Fibroblast of skin of right biceps (primary cell): ENCODE results near the gene ATP6AP2.
"Not testable (repeated sequence)": the region's sequence is repeated elsewhere in the genome, so short reads cannot be mapped to it uniquely, and the experiment has no call there.

Experiments used
- DNase-seq: peaks from one replicate; pipeline ENCODE4 v3.0.0-alpha.2; 2013

The ATP6AP2 gene, protein sequence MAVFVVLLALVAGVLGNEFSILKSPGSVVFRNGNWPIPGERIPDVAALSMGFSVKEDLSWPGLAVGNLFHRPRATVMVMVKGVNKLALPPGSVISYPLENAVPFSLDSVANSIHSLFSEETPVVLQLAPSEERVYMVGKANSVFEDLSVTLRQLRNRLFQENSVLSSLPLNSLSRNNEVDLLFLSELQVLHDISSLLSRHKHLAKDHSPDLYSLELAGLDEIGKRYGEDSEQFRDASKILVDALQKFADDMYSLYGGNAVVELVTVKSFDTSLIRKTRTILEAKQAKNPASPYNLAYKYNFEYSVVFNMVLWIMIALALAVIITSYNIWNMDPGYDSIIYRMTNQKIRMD

DNA sequence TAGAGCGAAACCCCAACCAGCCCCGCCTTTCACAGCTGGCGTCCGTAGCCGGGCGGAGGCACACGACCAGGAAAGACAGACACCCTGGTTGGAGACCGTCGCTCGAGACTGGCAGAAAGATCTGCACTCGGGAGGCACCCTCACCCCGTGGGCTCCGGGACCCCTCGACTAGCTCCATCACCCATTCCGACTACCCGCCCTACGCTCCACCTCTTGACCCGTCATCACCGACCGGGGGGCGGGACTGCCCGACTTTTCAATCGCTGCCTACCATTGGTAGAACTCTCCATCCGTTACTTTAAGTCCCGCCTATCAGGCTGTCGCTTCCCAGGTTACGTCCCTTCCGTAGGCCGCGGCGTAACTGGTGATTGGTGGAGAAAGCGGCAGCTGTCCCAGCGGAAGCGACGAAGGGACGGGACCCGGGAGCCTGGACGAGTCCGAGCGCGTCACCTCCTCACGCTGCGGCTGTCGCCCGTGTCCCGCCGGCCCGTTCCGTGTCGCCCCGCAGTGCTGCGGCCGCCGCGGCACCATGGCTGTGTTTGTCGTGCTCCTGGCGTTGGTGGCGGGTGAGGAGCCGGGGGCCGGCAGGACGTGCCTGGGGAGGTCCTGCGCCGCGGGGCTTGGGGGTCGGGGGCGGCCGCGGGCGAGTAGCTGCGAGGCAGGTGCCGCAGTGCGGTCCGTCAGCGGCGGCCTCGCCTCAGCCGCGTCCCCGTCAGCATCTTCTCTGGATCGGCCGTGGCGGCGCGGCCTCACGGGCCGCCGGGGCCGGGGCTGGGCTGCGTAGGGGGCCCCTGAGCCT lies at the start of gene ATP6AP2:
ATP6AP2 (plus strand) TSS at position 434 of the 799 bp plus-strand sequence; CDS start at position 530, 96 bp downstream.
- DNase-seq = peak; percentile 92

DNA sequence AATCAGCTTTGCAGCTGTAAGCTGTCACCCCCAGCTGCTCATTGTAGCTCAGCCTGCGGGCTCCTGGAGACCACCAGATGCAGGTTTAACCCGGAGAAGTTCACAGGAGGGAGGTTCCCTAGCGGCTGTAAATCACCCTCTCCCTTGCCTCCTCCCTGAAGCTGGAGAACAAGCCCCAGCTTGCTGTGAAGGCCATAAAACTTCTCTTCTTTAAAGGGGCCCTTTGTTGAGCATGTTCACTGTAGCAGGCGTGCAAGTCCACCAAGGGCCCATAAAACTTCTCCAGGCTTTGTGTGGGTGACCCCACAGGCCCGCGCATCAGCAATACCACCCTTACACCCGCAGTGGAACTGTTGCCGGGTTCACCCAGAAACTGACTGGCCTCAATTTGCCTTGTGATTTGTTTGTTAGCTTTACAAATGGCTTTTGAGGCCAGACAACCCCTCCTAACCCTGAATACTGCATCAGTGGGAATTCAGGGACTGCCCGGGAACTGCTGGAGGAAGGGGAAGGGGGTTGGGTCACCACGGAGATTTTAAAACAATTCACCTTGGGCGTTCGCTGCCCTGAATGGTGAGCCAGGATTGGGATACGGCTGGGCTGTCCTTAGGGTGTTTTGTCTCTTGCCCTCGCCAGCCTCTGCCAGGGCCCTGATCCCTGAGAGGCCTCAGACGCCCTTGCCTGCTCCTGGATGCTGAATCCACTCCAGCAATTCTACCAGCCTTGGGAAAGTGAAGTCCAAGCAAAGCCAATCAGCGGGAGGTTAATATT lies 49.5 kb upstream of the ATP6AP2 start:
- DNase-seq = no peak

DNA sequence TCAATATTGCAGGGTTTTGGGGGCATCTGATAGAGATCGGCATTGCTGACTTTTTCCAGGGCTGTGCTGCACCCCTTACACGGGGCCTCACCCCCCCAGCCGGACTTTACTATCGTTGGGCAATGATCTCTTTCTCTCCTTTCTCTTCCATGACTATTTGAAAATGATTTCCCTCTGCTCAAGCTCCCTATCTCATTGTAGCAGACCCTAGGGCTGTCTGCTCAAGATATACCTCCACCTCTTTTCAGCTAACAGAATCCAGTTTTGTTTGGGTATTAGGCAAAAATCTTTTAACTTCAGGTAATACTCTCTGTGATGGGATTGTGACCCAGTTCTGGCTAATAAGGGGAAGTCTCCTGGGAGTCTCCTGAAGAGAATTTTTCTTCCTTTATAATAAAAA lies 43.5 kb upstream of the ATP6AP2 start:
- no peak for DNase-seq

DNA sequence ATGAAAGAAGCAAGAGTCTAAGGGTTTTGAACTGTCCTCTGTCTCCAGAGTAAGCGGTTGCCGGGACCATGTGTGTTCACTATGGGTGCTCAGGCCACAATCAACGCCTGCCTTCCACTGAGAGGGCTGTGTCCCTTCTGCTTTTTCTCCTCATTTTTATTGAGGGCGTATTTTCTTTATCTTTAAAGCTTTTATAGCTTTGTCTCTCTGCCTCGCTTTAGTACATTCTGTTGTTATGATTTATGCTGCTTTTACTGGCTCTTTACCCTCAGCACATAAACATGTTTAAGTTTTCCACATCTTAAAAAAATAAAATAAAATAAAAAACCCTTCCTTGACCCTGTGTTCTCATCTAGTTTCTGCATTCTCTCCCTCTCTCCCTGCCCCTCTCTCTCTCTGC lies 42.4 kb upstream of the ATP6AP2 start:
- DNase-seq = no peak

DNA sequence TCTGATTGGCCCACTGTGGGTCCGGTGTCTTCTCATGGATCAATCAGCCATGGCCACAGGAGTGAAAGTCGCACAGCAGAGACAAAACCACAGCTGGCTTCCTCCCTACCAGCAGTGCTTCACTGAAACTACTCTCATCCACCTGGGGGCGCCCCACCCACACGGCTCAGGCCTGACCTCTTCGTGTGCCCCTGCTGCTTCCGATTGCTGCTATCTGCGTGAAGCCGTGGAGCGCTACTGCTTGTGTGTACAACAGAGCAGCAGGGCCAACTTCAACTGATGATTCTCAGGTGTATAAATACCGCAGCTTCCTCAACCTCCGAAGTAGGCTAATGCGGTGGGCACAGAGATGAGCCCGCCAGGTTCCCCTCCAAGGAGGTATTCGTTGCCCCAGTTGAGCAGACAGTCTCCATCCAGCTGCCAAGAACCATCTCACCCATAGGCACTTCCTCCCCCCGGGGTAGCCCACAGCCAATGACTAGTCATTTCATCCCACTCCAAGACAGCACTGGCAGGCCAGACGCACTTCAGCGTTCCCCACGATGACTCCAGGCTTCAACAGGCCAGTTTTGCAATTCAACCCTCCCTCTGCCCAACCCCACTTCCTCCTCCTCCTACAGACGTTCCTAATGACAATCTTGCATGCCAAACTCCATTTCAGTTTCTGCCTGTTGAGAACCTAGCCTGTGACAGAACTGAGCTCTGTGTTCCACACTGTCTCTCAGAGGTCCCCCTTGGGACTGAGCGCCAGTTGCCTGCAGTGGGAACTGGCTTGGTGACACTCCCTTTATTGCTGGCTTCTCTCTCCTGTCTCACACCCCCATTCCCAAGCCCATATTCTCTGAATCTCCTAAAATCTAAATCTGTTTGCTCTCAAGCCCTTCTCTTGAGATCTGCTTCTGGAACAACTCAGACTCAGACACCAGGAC lies 41.3 kb upstream of the ATP6AP2 start:
- DNase-seq = peak; percentile 74

DNA sequence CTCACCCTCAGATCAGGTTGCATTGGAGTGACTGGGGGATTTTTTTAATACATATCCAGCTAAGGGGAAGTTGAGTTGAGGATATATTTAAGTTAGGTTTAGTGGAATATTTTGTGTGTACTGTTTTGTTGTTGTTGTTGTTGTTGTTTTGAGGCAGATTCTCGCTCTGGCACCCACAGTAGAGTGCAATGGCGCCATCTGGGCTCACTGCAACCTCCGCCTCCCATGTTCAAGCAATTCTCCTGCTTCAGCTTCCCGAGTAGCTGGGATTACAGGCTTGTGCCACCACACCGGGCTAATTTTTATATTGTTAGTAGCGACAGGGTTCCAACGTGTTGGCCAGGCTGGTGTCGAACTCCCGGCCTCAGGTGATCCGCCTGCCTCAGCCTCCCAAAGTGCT lies 38.6 kb upstream of the ATP6AP2 start:
- DNase-seq = no peak

DNA sequence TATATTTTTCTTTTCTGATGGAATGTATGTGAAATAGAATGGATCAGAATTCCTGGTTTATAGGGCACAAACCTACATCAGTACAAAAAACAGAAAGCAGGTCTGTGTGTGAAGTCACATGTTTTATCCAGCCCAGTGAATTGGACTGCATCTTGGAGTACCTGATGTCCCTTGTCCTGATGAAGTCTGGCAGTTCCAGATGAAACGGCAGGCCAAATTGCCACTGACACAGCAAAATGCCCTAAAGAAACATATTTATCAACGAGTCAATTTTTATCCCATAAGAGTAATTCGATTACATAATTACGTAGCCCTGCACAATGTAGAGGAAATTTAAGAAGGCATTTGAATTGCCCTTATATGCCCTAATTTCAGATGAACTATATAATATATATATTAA lies 37.8 kb upstream of the ATP6AP2 start:
- no peak for DNase-seq

DNA sequence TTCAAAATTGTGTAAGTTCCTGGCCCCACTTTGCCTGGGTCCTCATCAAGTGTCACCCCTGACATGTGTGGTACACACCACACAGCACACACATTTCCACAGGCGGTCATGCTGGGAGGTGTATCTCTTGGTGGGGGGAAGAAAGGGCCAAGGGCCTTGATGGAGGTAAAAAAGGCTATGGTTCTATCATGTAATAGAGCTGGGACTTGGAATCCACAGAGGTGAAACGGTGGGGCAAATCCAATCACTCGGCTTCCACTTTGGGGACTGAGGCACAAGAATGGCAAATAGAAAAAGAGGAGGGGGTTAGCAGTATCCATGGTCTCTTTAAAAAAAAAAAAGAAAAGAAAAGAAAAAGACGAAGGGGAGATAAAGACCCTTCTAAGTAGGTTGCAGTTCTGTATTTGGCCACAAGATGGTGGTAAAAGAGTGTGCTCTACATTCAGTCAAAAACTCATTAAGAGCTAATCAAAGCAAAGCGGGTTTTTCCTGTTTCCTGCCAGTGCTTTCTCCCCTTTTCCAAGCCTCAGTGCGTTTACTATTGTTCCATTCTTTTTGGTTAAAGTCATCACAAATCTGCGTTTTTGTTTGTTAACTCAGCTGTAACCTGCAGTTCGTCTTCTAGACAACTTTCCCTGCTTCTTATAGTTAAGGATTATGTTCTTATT lies 37.0 kb upstream of the ATP6AP2 start:
- peak; percentile 56 for DNase-seq

DNA sequence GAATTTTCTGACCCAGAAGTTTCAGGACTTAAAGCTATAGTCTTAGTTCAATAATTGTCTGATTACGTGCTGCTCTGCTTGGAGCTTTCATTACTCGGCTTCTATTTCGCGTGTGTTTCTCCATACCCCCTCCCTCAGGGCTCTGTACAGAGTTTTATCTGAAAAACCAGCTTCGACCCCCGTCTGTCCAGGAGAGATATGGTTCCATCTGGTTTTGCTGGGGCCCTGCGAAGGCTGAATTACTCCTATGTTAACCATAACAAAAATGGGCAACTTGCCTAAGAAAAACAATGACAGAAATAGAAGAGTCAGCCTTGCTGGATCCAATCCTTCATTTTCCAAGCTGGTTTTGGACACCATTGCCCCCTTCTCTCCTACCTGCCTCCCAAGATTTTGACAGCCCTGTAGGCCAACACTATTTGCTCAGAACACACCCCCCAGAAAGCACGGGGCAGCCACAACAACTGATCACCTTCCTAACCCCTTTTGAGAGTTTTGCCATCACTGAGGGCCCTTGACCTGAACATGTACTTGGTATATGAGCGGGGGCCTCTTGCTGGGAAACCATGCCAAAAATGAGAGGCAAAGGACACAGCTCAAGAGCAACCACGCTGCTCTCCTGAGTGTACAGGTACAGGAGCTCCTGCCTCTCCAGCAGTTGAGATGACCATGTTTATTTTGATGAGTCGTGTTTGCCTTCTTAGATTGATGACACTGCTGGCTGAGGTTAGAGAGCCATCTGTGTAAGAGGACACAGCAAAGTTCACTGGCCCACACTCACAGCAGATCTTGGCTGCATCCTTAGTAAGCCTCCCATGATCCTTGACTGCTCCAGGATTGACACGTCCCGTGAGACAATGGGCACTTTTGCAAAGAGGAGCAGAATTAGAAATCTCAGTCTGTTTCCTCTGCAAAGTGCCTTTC lies 36.2 kb upstream of the ATP6AP2 start:
- no peak for DNase-seq

DNA sequence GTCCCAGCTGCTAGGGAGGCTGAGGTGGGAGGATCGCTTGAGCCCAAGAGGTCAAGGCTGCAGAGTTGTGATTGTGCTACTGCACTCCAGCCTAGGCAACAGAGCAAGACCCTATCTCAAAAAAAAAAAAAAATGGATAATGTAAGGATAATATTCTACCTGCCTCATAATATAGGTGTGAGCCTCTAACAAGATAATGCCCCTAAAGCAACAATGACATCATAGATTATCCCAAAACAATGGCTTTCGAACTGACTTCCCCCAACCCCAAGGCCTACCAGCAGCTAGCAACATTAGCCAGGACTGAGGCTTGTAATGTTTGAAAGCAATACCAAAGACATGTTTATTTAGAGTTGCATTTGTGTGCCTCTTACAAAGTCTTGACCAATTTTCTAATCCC lies 33.9 kb upstream of the ATP6AP2 start:
- no peak for DNase-seq

DNA sequence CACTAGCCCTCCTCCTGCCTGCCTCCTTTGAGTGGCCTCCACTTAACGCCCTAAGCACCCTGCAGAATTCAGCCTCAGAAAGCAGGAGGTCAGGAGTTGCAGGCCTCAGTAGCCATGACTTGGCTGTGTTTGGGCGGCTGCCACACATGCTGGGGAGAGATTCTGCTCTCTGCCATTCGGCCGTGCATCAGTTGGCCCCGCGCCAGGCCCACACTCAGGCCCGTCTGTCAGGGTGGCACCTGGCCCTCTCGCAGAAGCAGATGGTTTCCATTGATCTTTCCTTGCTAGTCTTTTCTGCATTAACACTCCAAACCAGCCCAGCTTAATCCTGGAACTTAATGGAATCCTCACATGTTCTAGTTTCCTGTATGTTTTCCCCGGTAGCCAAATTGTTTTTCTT lies 30.7 kb upstream of the ATP6AP2 start:
- DNase-seq = no peak

DNA sequence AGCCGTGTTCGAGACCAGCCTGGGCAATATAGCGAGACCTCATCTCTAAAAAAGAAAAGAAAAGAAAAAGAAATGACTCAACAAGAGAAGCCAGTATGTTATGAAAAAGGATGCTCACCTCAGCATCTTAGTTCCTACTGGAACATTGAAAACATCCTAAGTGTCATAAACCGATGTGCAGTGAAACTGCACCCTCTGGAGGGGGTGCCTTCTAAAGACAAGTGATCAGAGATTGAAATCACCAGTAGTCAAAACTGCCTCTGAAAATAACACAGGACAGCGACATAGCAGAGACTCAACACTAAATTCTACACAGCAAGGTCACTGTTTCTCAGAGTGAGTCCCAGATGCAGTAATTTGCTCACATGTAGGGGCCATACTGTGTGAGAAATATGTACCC lies 28.0 kb upstream of the ATP6AP2 start:
- no peak for DNase-seq

DNA sequence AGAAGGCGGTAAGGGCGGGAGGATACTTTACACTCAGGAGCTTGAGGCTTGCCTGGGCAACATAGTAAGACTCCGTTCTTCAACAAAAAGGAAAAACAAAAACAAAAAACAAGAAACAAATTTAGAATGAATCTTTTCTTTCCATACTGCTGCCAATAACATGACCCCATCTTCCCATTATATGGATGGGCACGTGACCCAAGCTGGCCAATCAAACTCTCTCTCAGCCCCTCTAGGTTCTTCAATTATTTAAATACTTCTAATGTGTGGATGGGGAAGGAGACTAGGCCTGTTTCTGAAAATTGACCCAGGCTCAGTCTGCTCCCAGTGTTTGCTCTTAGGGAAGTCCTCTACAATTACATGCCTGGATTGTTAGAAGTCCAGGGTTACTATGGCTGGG lies 22.2 kb upstream of the ATP6AP2 start:
- no peak for DNase-seq

DNA sequence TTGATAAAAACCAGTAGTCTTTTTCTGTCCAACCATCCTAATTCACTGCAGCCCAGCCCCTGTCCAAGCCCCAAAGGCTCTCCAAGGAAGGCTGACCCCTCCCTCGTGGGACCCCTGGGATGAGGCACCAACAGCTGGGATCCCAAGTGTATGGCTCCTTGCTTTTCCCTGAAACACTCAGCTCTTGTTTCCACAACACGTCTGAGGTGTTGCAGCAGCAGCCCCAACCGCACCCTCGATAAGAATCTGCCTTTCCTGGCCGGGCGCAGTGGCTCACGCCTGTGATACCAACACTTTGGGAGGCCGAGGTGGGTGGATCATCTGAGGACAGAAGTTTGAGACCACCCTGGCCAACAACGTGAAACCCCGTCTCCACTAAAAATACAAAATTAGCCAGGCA lies 17.0 kb upstream of the ATP6AP2 start:
- DNase-seq = no peak

DNA sequence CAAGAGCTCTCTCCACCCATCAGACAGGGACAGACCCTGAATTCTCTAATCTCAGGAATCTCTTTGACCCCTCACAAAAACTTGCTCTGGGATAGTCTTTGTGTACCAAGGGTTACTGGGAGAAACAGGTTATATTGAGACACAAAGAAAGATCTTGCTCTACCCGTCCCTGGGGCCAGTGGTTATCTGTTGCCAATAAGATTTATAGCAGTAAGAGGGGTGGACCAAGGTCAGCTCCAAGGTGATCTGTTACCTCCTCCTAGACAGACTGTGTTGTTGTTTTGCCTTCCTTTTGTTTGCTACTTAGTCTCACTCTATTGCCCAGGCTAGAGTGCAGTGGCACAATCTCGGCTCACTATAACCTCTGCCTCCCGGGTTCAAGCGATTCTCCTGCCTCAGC lies 16.3 kb upstream of the ATP6AP2 start:
- no peak for DNase-seq

DNA sequence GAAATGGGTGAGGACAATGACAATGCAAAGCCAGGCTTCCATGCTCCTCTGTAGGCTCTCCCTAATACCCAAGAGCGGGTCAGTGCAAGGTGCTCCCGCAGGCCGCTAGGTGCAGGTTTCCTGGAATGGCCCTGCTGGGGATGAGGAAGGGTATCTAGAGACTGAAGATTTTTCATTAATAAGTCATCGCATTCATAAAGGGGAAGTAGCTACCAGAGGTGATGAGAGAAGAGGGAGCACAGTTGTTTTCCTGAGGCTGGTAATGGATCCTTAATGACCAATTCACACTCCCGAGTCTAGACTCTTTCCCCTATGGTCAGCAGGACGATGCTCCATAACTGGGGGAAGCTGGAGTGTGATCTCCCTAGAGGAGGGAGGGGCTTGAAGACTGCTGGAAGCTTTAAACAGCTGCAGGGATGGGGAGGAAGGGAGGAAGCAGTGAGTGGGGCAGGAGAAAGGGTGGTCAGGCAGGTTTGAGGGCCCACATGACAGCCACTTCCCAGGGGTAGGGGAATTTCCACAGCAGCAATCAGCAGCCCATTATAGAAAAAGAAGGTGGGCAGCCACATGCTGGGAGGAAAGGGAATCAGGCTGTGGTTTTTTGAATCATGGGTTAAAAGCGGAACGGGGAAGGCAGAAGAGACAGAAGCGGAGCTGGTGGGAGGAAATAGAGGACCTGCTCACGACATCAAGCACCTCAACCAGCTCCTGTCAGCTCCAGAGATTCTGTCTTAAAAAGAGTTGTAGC lies 10.2 kb upstream of the ATP6AP2 start:
- no peak for DNase-seq

DNA sequence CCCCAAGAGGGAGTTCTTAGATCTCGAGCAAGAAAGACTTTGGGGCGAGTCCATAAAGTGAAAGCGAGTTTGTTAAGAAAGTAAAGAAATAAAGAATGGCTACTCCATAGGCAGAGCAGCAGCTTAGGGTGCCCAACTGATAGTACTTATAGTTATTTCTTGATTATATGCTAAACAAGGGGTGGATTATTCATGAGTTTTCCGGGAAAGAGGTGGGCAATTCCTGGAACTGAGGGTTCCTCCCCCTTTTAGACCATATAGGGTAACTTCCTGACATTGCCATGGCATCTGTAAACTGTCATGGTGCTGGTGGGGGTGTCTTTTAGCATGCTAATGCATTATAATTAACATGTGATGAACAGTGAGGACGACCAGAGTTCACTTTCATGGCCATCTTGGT lies 9.6 kb upstream of the ATP6AP2 start:
- DNase-seq = not testable (repeated sequence)

DNA sequence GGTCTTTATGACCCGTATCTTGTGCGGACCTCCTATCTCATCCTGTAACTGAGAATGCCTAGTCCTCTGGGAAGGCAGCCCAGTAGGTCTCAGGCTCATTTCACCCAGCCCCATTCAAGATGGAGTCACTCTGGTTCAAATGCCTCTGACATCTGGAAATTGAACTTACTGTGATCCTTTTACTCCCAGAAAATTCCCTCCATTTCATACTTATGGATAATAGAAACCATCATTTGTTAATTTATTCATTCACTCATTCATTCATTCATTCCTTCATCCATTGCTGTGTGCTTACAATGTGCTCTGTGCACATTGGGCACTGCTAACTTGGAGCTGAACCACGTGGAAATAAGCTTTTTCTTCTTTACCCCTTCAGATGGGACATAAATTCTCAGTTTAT lies 9.2 kb upstream of the ATP6AP2 start:
- no peak for DNase-seq

DNA sequence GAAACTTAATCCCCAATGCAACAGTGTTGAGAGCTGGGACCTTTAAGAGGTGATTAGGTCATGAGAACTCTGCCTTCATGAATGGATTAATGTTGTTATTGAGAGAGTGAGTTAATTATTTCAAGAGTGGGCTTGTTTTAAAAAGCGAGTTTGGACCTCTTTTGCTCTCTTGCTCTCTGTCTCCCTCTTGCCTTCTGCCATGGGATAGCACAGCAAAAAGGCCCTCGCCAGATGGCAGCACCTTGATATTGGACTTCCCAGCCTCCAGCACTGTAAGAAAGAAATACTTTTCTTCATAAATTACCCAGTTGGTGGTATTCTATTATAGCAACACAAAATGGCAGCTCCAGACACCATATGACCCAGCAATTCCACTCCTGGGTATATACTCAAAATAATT lies 7.0 kb upstream of the ATP6AP2 start:
- no peak for DNase-seq

DNA sequence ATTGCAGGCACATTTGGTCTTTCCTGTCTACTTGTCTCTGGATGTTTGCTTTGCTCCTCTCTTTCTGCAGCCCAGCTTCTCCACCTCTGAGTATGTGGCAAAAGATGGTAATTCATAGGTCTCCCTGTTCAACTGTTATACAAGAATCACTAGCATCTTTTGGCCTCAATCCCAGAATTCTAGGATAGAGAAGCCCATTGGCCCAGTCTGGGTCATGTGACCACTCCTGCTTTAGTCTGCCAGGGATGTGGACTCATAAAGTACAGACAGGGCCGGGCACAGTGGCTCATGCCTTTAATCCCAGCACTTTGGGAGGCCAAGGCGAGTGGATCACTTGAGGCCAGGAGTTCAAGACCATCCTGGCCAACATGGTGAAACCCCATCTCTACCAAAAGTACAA lies 5.4 kb upstream of the ATP6AP2 start:
- peak; percentile 44 for DNase-seq
